Tongue (tissue), 2 donors: ENCODE results near the gene DAB2IP. TPM values are rescaled to one million over a fixed set of nuclear protein-coding genes. Genes with fewer than 3 reads are reported as not detected.

Experiments used
- DNase-seq: peaks from one replicate; pipeline ENCODE4 v3.0.0-alpha.2; 2015
- total RNA-seq: library from RNA; depleted of rRNA; stranded (reverse); fragments of >200 nt; gene quantifications from one replicate; pipeline ENCODE4 v1.2.3, GENCODE V29; 2014

The DAB2IP gene
- total RNA-seq, 1 donor from 2014 or later = 41.9 TPM

DNA sequence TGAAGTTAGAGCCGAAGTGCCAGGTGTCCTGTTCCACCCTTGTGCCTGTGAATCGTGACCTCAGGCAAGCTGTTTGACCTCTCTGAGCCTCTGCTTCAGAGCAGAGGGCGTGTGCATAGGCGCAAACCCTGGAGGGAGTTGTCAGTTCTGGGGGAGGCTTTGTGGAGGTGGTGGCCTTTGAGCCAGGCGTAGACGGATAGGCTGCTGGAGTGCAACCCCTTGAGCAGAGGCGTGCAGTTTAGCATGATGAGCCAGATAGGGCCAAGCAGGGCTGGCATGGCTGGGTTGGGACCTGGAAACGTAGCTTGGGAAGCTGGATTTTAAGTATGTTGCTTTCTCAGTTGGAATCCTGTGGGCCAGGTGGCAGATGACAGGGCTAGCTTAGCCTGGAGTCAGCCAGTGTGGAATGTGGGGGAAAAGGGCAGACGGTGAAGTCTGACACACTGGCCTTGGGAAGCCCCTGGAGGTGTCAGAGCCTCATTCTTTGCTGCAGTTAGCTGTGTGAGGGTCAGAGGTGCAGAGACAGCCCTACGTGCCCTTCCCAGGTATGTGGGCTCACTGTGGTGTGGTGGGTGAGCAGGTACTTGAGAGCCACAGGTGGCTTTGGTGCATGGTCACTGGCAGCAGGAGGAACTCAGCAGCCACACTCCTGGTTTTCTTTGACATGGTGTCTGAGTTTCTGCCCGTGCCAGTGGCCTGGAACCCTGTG is 93.4 kb downstream of the DAB2IP start:
- no peak for DNase-seq

- DNase-seq = no peak
Observed at GRCh38 chr9:121745396-121745695, 93.9 kb downstream of the DAB2IP start.

- no peak for DNase-seq
Observed at GRCh38 chr9:121746411-121746810, 95.0 kb downstream of the DAB2IP start.

GRCh38 chr9:121746866-121747265 is 95.4 kb downstream of the DAB2IP start:
- no peak for DNase-seq

GRCh38 chr9:121748074-121748473 is 96.6 kb downstream of the DAB2IP start:
- DNase-seq = no peak

GRCh38 chr9:121748727-121749423 is 97.4 kb downstream of the DAB2IP start:
- DNase-seq = no peak

GRCh38 chr9:121749614-121750013 is 98.2 kb downstream of the DAB2IP start:
- DNase-seq = no peak

DNA sequence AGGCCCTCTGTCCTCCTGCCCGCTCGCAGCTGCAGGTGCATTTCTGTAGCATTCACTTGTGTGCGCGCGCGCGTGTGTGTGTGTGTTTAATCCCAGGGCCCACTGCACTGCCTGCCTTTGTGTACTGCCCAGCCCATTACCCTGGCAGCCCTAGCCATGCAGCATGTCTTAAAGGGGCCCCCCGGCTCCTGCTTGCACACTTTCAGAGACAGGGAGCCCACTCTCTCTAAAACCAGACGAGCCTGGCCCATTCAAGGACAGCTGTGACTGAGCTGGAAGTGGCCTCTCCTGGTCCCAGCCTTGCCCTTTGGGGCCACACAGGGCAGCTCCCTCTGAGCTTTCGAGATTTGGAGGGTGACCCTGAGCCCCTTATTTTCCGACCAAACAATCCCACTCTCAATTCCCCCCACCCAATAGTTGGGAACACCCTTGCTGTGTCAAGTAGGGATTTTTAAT is 98.9 kb downstream of the DAB2IP start:
- DNase-seq = no peak

- DNase-seq = no peak
Observed at GRCh38 chr9:121750715-121751623, 99.5 kb downstream of the DAB2IP start.

DNA sequence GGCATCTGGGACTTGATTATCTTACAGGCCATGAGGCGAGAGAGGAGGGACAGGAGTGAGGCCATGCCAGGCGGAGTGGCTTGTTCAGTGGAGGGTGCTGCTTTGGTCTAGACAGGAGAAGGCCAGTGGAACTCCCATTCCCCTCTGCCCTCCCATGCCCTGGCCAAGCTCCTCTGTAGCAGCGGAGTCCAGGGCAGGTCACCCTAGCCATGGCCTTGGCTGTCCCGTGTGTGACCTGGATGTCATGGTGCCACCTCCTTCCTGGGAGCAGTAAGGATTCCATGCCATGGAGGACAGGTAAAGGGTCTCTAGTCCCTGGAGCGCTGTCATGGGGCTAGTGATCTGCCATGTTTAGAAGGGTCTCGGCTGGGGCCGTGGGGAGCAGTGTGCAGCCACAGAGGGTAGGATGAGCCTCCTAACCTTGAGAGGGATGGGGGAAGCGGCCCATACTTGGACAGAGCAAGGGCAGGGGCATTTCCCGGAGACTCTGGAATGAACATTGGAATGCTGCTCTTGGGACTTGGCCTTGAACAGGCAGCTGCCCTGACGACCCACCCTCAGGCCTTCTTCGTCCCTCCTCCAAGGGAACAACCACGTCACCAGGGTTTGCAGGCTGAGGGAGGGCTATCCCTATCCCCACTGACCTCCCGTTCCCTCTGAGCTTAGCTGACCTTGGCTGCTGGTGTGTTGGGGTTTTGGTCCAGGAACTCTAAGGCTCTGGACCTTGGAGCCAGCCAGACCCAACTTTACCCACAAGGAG is 100.4 kb downstream of the DAB2IP start:
- no peak for DNase-seq

GRCh38 chr9:121752929-121753328 is 101.5 kb downstream of the DAB2IP start:
- DNase-seq = no peak

- no peak for DNase-seq
Observed at GRCh38 chr9:121753802-121754654, 102.6 kb downstream of the DAB2IP start.

- no peak for DNase-seq
Observed at GRCh38 chr9:121754655-121755436, 103.4 kb downstream of the DAB2IP start.

DNA sequence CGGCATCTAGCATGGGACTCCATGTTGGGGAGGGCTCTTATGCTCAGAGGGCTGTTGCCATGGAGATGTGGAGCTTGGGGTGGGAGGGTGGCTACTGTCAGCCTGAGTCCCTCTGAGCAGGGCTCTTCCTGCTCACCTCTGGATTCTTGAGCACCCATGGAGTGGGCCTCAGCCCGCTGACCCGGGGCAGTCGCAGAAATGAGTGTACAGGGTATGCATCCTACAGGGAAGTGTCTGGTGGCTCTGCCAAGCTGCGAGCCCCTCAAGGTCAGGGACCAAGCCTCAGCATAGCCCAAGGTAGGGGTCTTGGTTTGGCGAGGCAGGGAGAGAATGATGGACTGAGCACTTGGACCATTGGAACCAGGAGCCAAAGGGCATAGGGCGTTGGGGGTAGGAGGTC is 104.1 kb downstream of the DAB2IP start:
- no peak for DNase-seq

GRCh38 chr9:121756474-121757280 is 105.2 kb downstream of the DAB2IP start:
- peak; percentile 79 for DNase-seq

DNA sequence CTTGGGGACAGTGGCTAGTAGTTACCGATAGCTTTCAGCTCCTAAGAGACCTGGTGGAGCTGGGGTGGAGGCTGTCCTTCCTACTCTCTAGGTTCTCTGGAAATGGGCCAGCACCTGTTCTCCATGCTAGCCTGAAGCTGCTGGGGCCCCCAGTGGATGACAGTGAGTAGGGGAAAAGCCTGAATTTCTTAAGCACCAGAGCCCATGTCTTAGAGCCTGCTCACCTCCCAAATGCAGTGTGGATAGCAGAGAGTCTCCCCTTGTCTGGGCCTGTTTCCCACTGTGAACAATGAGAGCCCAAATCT is 105.8 kb downstream of the DAB2IP start:
- peak; percentile 66 for DNase-seq

DNA sequence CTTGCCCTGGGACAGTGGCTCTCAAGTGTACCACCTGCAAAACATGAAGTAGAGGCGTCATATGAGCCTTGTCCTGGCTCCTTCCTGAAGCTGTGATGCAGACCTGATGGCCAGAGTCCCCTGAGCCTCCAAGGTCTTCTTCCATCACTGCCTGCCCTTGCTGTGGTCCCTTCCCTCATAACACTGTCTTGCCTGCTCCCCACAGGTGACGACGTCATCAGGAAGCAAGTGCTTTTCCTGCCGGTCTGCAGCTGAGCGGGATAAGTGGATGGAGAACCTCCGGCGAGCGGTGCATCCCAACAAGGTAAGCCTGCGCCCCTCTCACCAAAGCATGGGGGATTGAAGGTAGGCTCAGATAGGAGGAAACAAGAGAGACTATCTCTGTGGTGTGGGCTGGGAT is 107.3 kb downstream of the DAB2IP start:
- no peak for DNase-seq

DNA sequence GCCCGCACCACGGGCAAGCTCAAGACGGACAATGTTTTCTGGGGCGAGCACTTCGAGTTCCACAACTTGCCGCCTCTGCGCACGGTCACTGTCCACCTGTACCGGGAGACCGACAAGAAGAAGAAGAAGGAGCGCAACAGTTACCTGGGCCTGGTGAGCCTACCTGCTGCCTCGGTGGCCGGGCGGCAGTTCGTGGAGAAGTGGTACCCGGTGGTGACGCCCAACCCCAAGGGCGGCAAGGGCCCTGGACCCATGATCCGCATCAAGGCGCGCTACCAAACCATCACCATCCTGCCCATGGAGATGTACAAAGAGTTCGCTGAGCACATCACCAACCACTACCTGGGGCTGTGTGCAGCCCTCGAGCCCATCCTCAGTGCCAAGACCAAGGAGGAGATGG is 108.6 kb downstream of the DAB2IP start:
- no peak for DNase-seq

GRCh38 chr9:121760571-121760970 is 109.1 kb downstream of the DAB2IP start:
- no peak for DNase-seq

- DNase-seq = no peak
Observed at GRCh38 chr9:121763131-121763530, 111.7 kb downstream of the DAB2IP start.
